Keratinocyte (primary cell): Measurements from ENCODE around the gene ISX. TPM values are rescaled to one million over a fixed set of nuclear protein-coding genes. Genes with fewer than 3 reads are reported as not detected.
"Not testable (repeated sequence)": the region's sequence is repeated elsewhere in the genome, so short reads cannot be mapped to it uniquely, and the experiment has no call there.

Source experiments
- DNase-seq: peaks from one replicate; pipeline ENCODE4 v3.0.0-alpha.2; 2011; ENCODE audit warnings: low read depth, missing footprints, low spot score
- FAIRE-seq: peaks from 2 replicates; lab custom pipeline; 2011; peaks lifted over from hg19 to GRCh38; lab: Jason Lieb, UNC
- H2AFZ ChIP-seq: 2 replicates; pipeline ENCODE4 v1.6.0; 2012; ENCODE audit warnings: low read length, control low read depth, inconsistent platforms; ENCODE audit not compliant: control insufficient read depth
- H3K27ac ChIP-seq: 2 replicates; pipeline ENCODE4 v1.5.1; 2011; ENCODE audit warnings: low read length; ENCODE audit not compliant: control insufficient read depth, insufficient read depth
- H3K27me3 ChIP-seq: 3 replicates; pipeline ENCODE4 v1.6.0; 2011; ENCODE audit warnings: low read length; ENCODE audit not compliant: control insufficient read depth, insufficient read depth; ENCODE audit errors: extremely low read depth
- H3K36me3 ChIP-seq, 2 experiments: 2 replicates in 1 of 2; 3 replicates in 1 of 2; pipeline ENCODE4 v1.5.1; 2011; ENCODE audit warnings: low read length in 2 of 2, mild to moderate bottlenecking in 1 of 2; ENCODE audit not compliant: control insufficient read depth in 2 of 2, insufficient read depth in 2 of 2; ENCODE audit errors: extremely low read depth in 1 of 2
- H3K4me1 ChIP-seq: 3 replicates; pipeline ENCODE4 v1.5.1; 2011; ENCODE audit warnings: low read length; ENCODE audit not compliant: control insufficient read depth, insufficient read depth; ENCODE audit errors: extremely low read depth
- H3K4me2 ChIP-seq: 3 replicates; pipeline ENCODE4 v1.6.0; 2011; ENCODE audit warnings: low read depth, low read length; ENCODE audit not compliant: control insufficient read depth, insufficient read depth; ENCODE audit errors: extremely low read depth
- H3K4me3 ChIP-seq, 3 experiments: fragments of 200-600 bp in 1 of 3; sonication (generic) in 1 of 3; 2 replicates in 2 of 3; 3 replicates in 1 of 3; pipeline ENCODE4 v1.5.1; 2011 to 2016; ENCODE audit warnings: low read length in 3 of 3, mild to moderate bottlenecking in 3 of 3, control low read depth in 2 of 3, inconsistent platforms in 1 of 3, low read depth in 1 of 3, mixed read lengths in 1 of 3, mixed run types in 1 of 3, moderate library complexity in 1 of 3; ENCODE audit not compliant: control insufficient read depth in 2 of 3, insufficient read depth in 2 of 3; ENCODE audit errors: extremely low read depth in 1 of 3
- H3K79me2 ChIP-seq: 2 replicates; pipeline ENCODE4 v1.6.0; 2012; ENCODE audit warnings: low read length; ENCODE audit not compliant: control insufficient read depth, insufficient read depth
- H3K9ac ChIP-seq: 3 replicates; pipeline ENCODE4 v1.6.0; 2011; ENCODE audit warnings: low read length; ENCODE audit not compliant: control insufficient read depth, insufficient read depth; ENCODE audit errors: extremely low read depth
- H3K9me1 ChIP-seq: 3 replicates; pipeline ENCODE4 v1.6.0; 2011; ENCODE audit warnings: low read length; ENCODE audit not compliant: control insufficient read depth, insufficient read depth; ENCODE audit errors: extremely low read depth
- H3K9me3 ChIP-seq: 2 replicates; pipeline ENCODE4 v1.5.1; 2012; ENCODE audit warnings: low read depth, low read length; ENCODE audit not compliant: control insufficient read depth
- H4K20me1 ChIP-seq: 3 replicates; pipeline ENCODE4 v1.6.0; 2011; ENCODE audit warnings: low read length; ENCODE audit not compliant: control insufficient read depth, insufficient read depth; ENCODE audit errors: extremely low read depth
- EZH2 ChIP-seq: IDR thresholded peaks from one replicate; pipeline ENCODE4 v1.6.1; 2012; ENCODE audit warnings: inconsistent platforms, mild to moderate bottlenecking, low read length, moderate library complexity
- dilution Hi-C: fragments of 300-500 bp; cut with MboI; formaldehyde crosslinking; loops from one replicate; pipeline ENCODE4 v1.7.0; 2020; ENCODE audit warnings: low sequenced_read_pairs; ENCODE audit not compliant: extremely low pct_ligation_motif_present
- polyA plus RNA-seq, 5 experiments: library from polyadenylated mRNA; depleted of rRNA in 3 of 5; stranded (reverse) in 3 of 5; stranded (forward) in 1 of 5; unstranded in 1 of 5; fragments of >200 nt; gene quantifications; 1 replicate in 1 of 5; 2 replicates in 3 of 5; 3 replicates in 1 of 5; pipeline versions ENCODE4 v1.2.1 to v1.2.3, GENCODE V29; 2011 to 2012; ENCODE audit warnings: missing spikeins in 2 of 5, low read depth in 1 of 5, low replicate concordance in 1 of 5
- TF ChIP-seq, protein P1 (sequence below), 3 experiments: IDR thresholded peaks in 1 of 3; conservative IDR thresholded peaks in 1 of 3; optimal IDR thresholded peaks in 1 of 3; 2 replicates in 2 of 3; 3 replicates in 1 of 3; pipeline versions ENCODE3 to v1.5.1; 2011; ENCODE audit warnings: low read length in 3 of 3, mild to moderate bottlenecking in 3 of 3, moderate library complexity in 2 of 3, control low read depth in 1 of 3, inconsistent platforms in 1 of 3; ENCODE audit not compliant: insufficient read depth in 2 of 3; ENCODE audit errors: extremely low read depth in 1 of 3

The ISX gene
- polyA plus RNA-seq, 1 donor (not counting 4 experiments of a cell fraction or from before 2014, with no cell fraction given), result not detected

DNA sequence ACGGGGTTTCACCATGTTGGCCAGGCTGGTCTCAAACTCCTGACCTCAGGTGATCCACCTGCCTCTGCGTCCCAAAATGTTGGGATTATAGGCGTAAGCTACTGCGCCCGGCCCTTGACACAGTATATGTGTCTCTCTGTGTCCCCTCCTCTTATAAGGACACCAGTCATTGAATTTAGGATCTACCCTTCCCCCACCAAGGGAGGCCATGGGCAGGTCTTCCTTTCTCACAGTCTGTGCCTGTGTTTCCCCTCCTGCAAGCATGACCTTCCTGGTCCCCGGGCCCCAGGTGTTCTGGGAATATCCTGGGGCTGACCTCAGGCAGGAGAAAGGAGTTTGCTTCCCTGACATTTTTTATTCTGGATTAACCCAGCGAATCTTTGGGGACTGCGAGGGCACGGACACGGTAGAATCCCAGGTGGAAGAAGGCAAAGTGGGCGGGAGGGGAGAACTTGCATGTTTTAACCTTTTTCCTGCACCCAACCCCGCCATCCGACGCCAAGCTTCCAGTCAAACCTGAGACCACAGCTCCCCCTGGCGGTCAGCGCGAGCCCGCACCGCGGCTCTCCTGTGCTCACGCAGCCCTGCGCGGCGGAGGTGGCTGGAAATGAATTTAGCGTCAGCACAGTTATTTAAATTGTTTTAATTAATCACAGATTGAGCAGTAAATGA is 42.1 kb upstream of the ISX start:
- Histone ChIP-seq H3K4me3 (no peak overlapping the region), H4K20me1 (no peaks in the 10 kb centered on the region), H3K9me3 (no peaks in the 10 kb centered on the region), H3K4me2 (no peak overlapping the region), H3K27ac (no peak overlapping the region), H3K9me1 (no peaks in the 10 kb centered on the region), H3K79me2 (no peaks in the 10 kb centered on the region), H2AFZ (no peak overlapping the region), H3K36me3 (no peaks in the 10 kb centered on the region), H3K4me1 (no peaks in the 10 kb centered on the region), H3K27me3 (peaks cover 3% of the 10 kb centered on the region), H3K9ac (no peak overlapping the region)
- TF ChIP-seq, protein P1, sequence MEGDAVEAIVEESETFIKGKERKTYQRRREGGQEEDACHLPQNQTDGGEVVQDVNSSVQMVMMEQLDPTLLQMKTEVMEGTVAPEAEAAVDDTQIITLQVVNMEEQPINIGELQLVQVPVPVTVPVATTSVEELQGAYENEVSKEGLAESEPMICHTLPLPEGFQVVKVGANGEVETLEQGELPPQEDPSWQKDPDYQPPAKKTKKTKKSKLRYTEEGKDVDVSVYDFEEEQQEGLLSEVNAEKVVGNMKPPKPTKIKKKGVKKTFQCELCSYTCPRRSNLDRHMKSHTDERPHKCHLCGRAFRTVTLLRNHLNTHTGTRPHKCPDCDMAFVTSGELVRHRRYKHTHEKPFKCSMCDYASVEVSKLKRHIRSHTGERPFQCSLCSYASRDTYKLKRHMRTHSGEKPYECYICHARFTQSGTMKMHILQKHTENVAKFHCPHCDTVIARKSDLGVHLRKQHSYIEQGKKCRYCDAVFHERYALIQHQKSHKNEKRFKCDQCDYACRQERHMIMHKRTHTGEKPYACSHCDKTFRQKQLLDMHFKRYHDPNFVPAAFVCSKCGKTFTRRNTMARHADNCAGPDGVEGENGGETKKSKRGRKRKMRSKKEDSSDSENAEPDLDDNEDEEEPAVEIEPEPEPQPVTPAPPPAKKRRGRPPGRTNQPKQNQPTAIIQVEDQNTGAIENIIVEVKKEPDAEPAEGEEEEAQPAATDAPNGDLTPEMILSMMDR (optimal IDR thresholded peaks at IDR 0.05 in 1 of 3, IDR thresholded peaks at IDR 0.05 in 1 of 3, conservative IDR thresholded peaks at IDR 0.05 in 1 of 3; ENCODE audit: extremely low read depth in 1 of 3, insufficient read depth in 2 of 3, low read length in 3 of 3), result peak; percentile 82 to 93 (median 91)
- no peak for TF ChIP-seq EZH2
- no peak for FAIRE-seq
- dilution Hi-C loops, result no loop called here
- DNase-seq, result peak; percentile 1

DNA sequence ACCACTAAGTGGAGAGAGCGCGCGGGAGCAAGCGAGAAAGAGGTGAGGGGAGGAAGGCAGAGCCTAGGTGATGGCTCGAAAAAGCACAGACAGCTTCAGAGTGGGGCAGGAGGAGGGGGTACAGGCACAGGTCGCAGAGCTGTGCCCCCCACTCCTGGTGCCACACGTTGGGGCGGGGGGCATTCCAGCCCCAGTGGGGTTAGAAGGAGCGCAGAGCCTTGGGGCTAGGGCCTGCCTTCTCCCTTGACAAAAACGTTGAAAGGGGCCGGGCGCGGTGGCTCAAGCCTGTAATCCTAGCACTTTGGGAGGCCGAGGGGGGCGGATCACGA is 41.6 kb upstream of the ISX start:
- TF ChIP-seq, protein P1 (optimal IDR thresholded peaks at IDR 0.05 in 1 of 3, IDR thresholded peaks at IDR 0.05 in 1 of 3, conservative IDR thresholded peaks at IDR 0.05 in 1 of 3; ENCODE audit: extremely low read depth in 1 of 3, insufficient read depth in 2 of 3, low read length in 3 of 3), result no peak
- no peak for TF ChIP-seq EZH2
- Histone ChIP-seq H2AFZ (no peak overlapping the region), H3K27ac (no peak overlapping the region), H3K79me2 (no peaks in the 10 kb centered on the region), H3K4me1 (no peaks in the 10 kb centered on the region), H3K4me2 (no peak overlapping the region), H3K9me3 (no peaks in the 10 kb centered on the region), H3K36me3 (no peaks in the 10 kb centered on the region), H3K9me1 (no peaks in the 10 kb centered on the region), H4K20me1 (no peaks in the 10 kb centered on the region), H3K9ac (no peak overlapping the region), H3K27me3 (peaks cover 3% of the 10 kb centered on the region), H3K4me3 (no peak overlapping the region)
- dilution Hi-C loops, result no loop called here
- DNase-seq (no peak), FAIRE-seq (no peak)

DNA sequence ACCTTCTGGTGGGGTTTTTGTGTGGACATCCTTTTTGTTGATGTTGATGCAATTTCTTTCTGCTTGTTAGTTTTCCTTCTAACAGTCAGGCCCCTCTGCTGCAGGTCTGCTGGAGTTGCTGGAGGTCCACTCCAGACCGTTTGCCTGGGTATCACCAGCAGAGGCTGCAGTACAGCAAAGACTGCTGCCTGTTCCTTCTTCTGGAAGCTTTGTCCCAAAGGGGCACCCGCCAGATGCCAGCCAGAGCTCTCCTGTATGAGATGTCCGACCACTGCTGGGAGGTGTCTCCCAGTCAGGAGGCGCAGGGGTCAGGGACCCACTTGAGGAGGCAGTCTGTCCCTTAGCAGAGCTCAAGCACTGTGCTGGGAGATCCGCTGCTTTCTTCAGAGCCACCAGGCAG is 35.8 kb upstream of the ISX start:
- H3K79me2 ChIP-seq, H3K4me3 ChIP-seq, DNase-seq, FAIRE-seq, H4K20me1 ChIP-seq, dilution Hi-C loops, H3K9ac ChIP-seq, H3K9me1 ChIP-seq, H3K27me3 ChIP-seq, H3K4me1 ChIP-seq, H3K4me2 ChIP-seq, H3K27ac ChIP-seq, H3K36me3 ChIP-seq, H2AFZ ChIP-seq, H3K9me3 ChIP-seq: not testable (repeated sequence)
